Measurements from ENCODE around the gene ERICH6B.

The ERICH6B gene

GRCh38 chr13:45503658-45504057, 111.9 kb downstream of the ERICH6B start:
- Histone ChIP-seq H3K9ac (ENCODE audit: low read length) (no peak overlapping the region), H3K9me3 (ENCODE audit: insufficient read depth, low read length) (no peaks in the 10 kb centered on the region), H3K27ac (ENCODE audit: low read length) (no peak overlapping the region), H3K27me3 (ENCODE audit: low read depth, low read length) (no peaks in the 10 kb centered on the region), H3K4me3 (ENCODE audit: low read length) (no peak overlapping the region), H3K4me1 (ENCODE audit: low read length) (no peaks in the 10 kb centered on the region), H3K36me3 (replicated peaks; ENCODE audit: low read depth, low read length) (peaks cover 36% of the 10 kb centered on the region), H2AFZ (ENCODE audit: low read depth, low read length) (no peak overlapping the region), H3K79me2 (ENCODE audit: low read length) (no peaks in the 10 kb centered on the region), H4K20me1 (ENCODE audit: insufficient read depth, low read length) (no peaks in the 10 kb centered on the region), H3K4me2 (ENCODE audit: low read length) (no peak overlapping the region)
- no peak for TF ChIP-seq EZH2phosphoT487 (IDR thresholded peaks at IDR 0.05; ENCODE audit: low read depth)
- TF ChIP-seq CTCF (IDR thresholded peaks at IDR 0.05; ENCODE audit: low read depth, low read length), result no peak

GRCh38 chr13:45501175-45501526, 114.4 kb downstream of the ERICH6B start:
- TF ChIP-seq CTCF (IDR thresholded peaks at IDR 0.05; ENCODE audit: low read depth, low read length) (no peak), EZH2phosphoT487 (IDR thresholded peaks at IDR 0.05; ENCODE audit: low read depth) (no peak)
- Histone ChIP-seq H4K20me1 (ENCODE audit: insufficient read depth, low read length) (no peaks in the 10 kb centered on the region), H3K4me2 (ENCODE audit: low read length) (no peak overlapping the region), H3K9ac (ENCODE audit: low read length) (no peak overlapping the region), H3K79me2 (ENCODE audit: low read length) (no peaks in the 10 kb centered on the region), H3K36me3 (replicated peaks; ENCODE audit: low read depth, low read length) (peaks cover 43% of the 10 kb centered on the region), H3K4me3 (ENCODE audit: low read length) (no peak overlapping the region), H2AFZ (ENCODE audit: low read depth, low read length) (no peak overlapping the region), H3K9me3 (ENCODE audit: insufficient read depth, low read length) (no peaks in the 10 kb centered on the region), H3K4me1 (ENCODE audit: low read length) (no peaks in the 10 kb centered on the region), H3K27me3 (ENCODE audit: low read depth, low read length) (no peaks in the 10 kb centered on the region), H3K27ac (ENCODE audit: low read length) (no peak overlapping the region)

- no peak overlapping the region for H3K27ac ChIP-seq (ENCODE audit: low read length)
- no peaks in the 10 kb centered on the region for H3K27me3 ChIP-seq (ENCODE audit: low read depth, low read length)
- H2AFZ ChIP-seq (ENCODE audit: low read depth, low read length), result no peak overlapping the region
- no peak overlapping the region for H3K4me2 ChIP-seq (ENCODE audit: low read length)
- no peaks in the 10 kb centered on the region for H3K9me3 ChIP-seq (ENCODE audit: insufficient read depth, low read length)
- H3K4me1 ChIP-seq (ENCODE audit: low read length), result no peaks in the 10 kb centered on the region
- H4K20me1 ChIP-seq (ENCODE audit: insufficient read depth, low read length), result no peaks in the 10 kb centered on the region
- H3K9ac ChIP-seq (ENCODE audit: low read length), result no peak overlapping the region
- H3K36me3 ChIP-seq (replicated peaks; ENCODE audit: low read depth, low read length), result peaks cover 40% of the 10 kb centered on the region
- no peak overlapping the region for H3K4me3 ChIP-seq (ENCODE audit: low read length)
- TF ChIP-seq CTCF (IDR thresholded peaks at IDR 0.05; ENCODE audit: low read depth, low read length) (no peak), EZH2phosphoT487 (IDR thresholded peaks at IDR 0.05; ENCODE audit: low read depth) (no peak)
- H3K79me2 ChIP-seq (ENCODE audit: low read length), result no peaks in the 10 kb centered on the region
Measured at GRCh38 chr13:45500492-45501174, 114.9 kb downstream of the ERICH6B start.

- Histone ChIP-seq H3K36me3 (replicated peaks; ENCODE audit: low read depth, low read length) (peaks cover 21% of the 10 kb centered on the region), H3K27me3 (ENCODE audit: low read depth, low read length) (no peaks in the 10 kb centered on the region), H3K4me3 (ENCODE audit: low read length) (no peak overlapping the region), H3K4me1 (ENCODE audit: low read length) (no peaks in the 10 kb centered on the region), H3K27ac (ENCODE audit: low read length) (no peak overlapping the region), H4K20me1 (ENCODE audit: insufficient read depth, low read length) (no peaks in the 10 kb centered on the region), H3K79me2 (ENCODE audit: low read length) (no peaks in the 10 kb centered on the region), H3K4me2 (ENCODE audit: low read length) (no peak overlapping the region), H2AFZ (ENCODE audit: low read depth, low read length) (no peak overlapping the region), H3K9ac (ENCODE audit: low read length) (no peak overlapping the region), H3K9me3 (ENCODE audit: insufficient read depth, low read length) (no peaks in the 10 kb centered on the region)
- no peak for TF ChIP-seq EZH2phosphoT487 (IDR thresholded peaks at IDR 0.05; ENCODE audit: low read depth)
- no peak for TF ChIP-seq CTCF (IDR thresholded peaks at IDR 0.05; ENCODE audit: low read depth, low read length)
Measured at GRCh38 chr13:45496942-45497341, 118.6 kb downstream of the ERICH6B start.

Data from OCI-LY3 (cell line).